DMS114 treated with DMSO at 0.1 percent for 48 hours (cell line): ENCODE measurements around the gene CAT.

Experiments
- DNase-seq: peaks from one replicate; lab custom pipeline; 2025; ENCODE audit not compliant: unreplicated experiment; lab: John Stamatoyannopoulos, UW

Gene CAT

DNA sequence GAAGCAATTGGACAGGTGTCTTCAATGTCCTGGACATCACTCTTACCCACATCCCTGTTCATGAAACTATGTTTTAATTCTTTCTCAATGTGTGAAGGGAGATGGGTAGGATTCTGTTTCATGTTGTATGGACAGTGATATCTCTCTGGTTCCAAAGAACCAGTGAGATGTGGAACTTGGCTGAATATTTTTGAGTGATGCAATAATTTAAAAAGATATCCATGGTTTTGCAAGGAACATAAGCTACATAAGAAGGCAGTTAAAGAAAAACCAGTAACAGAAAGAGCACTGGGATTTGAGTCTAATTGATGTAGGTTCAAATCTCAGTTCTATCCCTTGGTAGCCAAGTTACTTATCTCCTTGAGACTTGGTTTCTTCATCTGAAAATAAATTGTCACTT lies 82.5 kb downstream of the CAT start:
- DNase-seq = no peak
